Limb (tissue), 2 donors: ENCODE measurements around the gene HOXD4.

Source experiments
- DNase-seq, 2 donors: peaks; one replicate each; pipeline ENCODE4 v3.0.0-alpha.2; 2016; ENCODE audit errors: extremely low spot score in 2 of 2

Gene HOXD4

DNA sequence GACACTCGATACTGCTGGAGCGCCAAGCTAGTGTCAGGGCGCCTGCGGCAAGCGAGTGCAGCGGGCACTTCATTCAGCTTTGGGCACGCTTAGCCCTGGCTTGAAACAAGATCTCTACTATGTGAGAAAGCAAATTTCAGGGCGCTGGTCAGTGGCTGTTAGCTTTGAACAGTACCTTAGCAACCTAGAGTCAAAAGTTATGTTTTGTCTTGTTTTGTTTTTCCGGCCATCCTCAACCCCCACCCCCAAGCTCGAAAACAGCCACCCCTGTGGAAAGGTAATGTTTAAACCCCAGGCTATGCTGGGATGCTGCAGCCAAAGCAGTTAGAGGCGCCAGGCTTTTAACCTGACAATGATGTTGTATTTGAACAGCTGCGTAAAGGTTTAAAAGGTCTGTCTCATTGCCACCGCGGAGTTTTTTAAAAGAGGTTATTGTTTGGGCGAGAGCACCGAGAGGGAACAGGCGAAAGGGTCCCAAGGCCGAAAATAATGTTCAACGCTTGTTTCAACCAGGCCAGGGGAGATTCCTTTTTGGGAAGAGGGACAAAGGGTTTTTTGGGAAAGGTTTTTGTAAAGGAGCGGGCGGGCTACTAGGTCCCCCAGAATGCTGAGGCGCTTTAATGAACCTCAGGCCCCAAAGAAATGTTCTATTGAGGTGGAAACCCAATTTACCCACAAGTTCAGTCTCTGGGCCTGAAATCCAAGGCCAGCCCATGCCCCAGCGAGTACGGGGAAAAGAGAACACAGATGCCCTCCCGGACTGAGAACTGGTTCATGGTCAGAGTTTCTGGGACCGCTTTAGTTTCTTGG lies 37.0 kb upstream of the HOXD4 start:
- no peak for DNase-seq

DNA sequence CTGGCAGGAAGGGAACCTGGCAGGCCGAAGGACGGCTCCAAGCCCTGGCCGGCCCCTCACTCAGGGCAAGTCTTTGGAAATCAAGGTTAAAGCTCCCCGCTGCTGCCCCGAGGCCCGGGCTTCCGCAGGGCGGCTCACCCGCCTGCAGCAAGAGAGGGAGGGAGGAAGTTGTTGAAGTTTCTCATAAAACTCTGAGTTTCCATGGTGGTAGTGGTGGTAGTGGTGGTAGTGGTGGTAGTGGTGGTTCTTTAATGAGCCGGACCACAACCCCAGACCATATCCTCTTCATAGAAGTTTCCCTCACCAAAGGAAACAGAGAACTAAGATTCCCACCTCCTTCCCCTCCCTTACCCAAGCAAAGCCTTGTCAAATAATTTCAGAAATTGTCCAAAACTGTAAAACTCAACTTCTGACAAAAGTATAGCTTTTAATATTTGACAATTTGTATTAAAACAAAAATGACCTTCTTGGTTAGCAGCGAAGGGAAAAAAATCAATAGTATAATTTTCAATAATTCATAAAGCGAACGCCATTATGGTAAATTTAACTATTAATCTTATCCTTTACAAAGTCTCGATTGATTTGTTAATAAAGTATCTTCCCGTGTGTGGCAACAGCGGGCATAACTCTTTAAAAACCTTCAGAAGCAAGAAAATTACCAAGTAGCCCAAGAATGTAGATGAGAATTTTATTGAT lies 36.3 kb upstream of the HOXD4 start:
- DNase-seq: no peak

DNA sequence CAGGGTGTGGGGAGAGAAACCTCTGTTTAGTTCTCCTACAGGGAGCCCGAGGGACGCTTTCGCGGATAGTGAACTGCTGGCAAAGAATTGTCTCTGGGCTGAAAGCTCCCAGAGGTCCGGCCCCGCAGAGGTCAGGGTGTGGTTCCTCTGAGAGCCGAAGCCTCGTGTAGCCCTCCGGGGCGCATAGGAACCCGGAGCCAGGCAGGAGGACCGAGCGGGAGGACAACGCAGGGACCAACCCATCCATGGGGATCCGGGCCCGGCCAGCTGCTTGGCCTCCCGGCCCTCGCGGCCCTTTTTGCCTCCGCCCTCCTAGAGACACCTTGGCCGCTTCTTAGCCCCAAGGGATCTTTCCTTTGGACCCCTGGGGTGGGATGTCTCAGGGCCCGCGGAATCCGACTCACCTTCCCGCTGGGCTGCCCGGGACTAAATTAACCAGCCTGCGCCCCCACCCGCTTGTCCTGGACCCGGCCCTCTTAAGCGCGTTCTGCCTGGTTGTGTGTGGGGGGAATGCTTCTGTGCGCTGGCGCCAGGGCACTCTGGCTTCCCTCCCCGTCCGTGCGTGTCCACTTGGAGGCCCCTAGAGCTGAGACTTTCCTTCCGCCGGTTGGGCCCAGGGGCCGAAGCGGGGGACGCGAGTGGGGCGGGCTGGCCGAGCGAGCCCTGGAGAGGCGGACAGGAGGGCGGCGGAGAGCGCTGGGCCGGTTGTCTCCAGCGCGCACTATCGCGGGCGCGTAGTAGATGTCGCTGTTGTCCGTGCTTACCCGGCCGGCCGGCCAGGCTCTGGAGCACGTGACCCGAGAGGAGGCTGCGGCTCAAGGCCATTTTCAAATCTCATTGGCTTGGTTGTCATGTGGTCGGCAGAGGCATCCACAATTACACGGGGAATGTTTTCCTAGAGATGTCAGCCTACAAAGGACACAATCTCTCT lies 35.2 kb upstream of the HOXD4 start, which contains the start of gene HOXD10:
TSS of gene HOXD10 (plus strand) at position 896 of the 931 bp plus-strand sequence. CDS start 56 bp downstream, outside the sequence.
- DNase-seq: no peak

DNA sequence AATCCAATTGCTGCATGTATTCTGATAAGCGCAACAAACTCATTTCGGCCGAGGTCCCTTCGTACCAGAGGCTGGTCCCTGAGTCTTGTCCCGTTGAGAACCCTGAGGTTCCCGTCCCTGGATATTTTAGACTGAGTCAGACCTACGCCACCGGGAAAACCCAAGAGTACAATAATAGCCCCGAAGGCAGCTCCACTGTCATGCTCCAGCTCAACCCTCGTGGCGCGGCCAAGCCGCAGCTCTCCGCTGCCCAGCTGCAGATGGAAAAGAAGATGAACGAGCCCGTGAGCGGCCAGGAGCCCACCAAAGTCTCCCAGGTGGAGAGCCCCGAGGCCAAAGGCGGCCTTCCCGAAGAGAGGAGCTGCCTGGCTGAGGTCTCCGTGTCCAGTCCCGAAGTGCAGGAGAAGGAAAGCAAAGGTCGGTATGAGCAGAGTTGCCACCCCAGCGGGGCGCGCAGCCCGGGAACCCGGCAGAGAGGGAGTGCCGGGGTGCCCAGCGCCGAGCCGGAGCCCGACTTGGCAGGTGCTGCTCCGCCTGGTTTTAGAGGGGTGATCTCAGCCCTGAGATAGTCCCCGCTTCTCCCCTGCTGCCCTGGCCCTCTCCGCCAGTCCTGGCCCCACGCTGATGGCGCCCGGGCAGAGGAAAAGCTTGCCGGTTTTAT lies 34.1 kb upstream of the HOXD4 start:
- DNase-seq: peak in 1 of 2 donors; percentile 43

DNA sequence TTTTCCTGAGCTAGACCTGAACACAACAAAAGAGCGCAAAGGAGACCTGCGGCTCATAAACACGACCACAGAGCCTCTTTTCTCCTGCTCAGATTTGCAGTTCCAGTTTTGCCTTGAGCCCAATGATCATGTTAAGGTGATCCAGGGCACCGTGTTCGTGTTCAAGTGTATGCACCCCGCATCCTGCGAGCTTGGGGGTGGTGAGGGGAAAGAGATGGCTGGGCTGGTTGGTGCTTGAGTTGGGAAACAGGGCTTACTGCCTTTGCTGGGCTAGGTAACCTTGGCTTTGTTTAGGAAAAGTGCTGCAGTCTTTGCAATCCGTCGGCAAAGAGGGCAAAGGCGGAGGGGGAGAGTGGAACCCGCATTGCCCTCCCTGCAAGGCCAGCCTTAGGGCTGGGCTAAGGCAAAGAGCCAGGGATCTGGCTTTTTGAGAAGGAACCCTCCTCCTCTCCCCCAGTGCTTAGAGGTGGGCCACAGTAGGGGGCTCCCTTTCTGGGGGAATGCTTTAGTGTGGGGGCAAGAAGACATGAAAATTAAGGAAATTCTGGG lies 33.5 kb upstream of the HOXD4 start:
- DNase-seq: no peak

DNA sequence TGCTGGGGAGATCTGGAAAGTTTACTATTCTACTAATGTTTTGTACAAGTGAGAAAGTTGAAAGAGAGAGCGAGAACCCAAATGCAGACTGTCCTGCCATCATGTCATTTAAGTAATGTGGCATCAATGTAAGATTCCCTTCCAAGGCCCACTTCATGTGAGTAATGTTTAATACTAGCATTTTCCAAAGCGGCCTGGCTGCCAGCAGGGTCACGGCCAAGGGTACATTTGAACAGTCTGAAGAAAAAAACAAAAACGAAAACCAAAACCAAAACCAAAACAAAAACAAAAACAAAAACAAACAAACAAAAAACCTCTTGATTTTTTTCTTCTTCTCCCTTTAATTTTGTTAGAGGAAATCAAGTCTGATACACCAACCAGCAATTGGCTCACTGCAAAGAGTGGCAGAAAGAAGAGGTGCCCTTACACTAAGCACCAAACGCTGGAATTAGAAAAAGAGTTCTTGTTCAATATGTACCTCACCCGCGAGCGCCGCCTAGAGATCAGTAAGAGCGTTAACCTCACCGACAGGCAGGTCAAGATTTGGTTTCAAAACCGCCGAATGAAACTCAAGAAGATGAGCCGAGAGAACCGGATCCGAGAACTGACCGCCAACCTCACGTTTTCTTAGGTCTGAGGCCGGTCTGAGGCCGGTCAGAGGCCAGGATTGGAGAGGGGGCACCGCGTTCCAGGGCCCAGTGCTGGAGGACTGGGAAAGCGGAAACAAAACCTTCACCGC lies 32.6 kb upstream of the HOXD4 start:
- DNase-seq: peak in 1 of 2 donors; percentile 69

DNA sequence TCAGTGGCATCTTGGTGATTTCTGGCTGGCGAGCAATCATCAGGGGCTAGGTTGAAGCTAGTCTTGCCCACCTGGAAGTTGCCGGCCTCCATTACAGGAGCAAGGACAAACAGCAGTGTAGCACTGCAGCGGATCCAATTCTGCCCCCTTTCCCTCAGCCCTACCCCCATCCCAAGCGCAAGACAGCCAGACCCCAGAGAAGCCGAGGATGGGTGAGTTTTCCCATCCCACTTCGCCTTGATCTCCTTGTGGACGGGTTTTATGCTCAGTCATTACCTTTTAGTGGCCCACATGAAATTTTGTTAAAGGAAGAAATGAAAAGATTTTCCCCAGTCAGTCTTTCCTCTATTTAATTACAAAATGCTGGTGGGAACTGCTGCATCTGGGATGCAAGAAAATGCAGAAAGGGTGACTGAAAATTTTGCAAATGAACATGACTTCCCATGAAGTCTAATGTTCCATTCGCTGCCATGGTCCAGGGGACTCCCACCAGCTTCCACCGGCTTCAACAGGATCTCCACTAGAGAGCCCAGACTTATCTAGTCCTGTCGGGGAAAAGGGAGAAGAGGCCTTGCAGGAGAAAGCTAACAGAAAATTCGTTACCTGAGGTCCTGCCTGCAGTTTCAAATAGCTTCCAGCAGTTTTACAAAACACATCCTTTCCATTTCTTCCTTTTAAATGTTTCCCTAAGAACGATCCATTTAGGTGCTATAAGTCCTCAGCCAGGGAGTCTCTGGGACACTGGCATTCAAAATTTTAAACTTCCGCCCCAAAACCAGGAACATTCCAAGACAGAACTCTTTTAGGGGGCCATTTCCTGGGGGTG lies 30.8 kb upstream of the HOXD4 start:
- DNase-seq: peak in 1 of 2 donors; percentile 47

DNA sequence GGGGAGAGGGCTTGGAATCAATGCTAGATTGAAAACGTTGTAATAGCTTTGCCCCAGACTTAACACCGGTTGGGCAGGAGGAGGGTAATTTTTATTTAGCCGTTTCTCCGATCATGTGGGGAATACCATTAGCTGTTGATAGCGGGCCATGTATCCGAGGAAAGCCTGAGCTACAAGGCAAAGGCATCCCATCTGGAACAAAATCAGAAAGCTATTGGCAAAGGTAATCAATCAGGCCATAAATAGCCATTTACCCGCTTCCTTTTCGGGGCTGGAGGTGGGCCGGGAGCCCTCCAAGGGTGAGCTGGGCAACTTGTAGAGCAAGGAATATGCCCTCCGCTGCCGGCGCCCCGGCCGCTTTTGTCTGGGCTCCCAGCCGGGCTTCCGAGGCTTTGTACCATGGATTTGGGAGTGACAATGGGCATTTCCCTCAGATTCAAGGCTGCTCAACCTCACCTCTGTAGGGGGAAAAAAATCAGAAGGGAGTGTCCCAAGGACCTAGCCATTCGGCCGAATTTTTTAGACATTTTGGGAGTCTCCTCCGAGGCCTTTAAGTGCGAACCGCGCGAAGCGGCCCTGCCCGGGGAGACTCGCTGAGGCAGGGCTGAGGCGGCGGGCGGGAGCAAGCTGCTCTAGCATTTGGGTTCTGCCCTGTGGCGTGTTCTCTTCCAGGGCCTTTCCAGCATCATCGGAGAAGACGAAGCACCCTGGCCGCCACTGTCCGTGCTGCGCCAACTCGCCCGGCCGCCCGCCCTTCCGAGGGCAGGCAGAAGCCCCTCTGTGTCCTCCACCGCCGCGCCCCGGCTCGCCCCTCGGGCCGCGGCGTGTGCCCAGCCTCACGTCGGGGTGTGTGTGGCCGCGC lies 29.9 kb upstream of the HOXD4 start:
- DNase-seq: peak in 1 of 2 donors; percentile 64

DNA sequence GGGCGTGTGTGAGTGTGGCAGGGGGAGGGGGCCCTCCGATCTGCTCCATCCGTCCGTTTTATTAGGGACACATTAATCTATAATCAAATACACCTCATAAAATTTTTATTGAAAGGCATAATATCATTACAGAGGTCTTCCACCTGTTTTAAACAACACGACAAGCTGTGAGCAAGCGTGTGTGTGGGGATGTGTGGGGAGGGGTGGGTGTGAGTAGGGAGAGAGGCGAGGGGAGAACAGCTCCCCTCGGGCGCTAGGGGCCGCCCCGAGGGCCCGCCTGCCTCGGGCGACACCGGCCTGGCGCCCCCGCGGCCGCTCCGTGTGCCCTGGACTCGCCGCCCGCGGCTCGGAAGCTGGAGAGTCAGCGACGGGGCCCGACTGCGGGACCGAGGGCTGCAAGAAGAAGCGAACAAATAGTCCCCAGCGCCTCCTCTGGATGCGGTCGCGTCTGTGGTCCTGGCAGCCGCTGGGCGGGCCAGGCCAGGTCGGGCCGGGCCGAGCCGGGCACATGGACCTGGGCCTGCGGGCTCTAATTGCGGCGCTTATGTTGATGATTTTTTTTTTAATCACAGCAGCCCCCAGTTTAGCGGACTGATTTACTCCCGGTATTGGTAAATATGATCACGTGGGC lies 29.2 kb upstream of the HOXD4 start:
- no peak for DNase-seq

DNA sequence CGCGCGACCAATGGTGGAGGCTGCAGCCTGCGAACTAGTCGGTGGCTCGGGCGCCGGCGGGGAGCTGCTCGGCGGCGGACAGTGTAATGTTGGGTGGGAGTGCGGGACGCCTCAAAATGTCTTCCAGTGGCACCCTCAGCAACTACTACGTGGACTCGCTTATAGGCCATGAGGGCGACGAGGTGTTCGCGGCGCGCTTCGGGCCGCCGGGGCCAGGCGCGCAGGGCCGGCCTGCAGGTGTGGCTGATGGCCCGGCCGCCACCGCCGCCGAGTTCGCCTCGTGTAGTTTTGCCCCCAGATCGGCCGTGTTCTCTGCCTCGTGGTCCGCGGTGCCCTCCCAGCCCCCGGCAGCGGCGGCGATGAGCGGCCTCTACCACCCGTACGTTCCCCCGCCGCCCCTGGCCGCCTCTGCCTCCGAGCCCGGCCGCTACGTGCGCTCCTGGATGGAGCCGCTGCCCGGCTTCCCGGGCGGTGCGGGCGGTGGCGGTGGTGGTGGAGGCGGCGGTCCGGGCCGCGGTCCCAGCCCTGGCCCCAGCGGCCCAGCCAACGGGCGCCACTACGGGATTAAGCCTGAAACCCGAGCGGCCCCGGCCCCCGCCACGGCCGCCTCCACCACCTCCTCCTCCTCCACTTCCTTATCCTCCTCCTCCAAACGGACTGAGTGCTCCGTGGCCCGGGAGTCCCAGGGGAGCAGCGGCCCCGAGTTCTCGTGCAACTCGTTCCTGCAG lies 28.5 kb upstream of the HOXD4 start, which contains the start of gene HOXD9:
TSS of gene HOXD9 (plus strand) at position 37 of the 728 bp plus-strand sequence. CDS start at position 87, 50 bp downstream.
- DNase-seq: peak in 1 of 2 donors; percentile 82

DNA sequence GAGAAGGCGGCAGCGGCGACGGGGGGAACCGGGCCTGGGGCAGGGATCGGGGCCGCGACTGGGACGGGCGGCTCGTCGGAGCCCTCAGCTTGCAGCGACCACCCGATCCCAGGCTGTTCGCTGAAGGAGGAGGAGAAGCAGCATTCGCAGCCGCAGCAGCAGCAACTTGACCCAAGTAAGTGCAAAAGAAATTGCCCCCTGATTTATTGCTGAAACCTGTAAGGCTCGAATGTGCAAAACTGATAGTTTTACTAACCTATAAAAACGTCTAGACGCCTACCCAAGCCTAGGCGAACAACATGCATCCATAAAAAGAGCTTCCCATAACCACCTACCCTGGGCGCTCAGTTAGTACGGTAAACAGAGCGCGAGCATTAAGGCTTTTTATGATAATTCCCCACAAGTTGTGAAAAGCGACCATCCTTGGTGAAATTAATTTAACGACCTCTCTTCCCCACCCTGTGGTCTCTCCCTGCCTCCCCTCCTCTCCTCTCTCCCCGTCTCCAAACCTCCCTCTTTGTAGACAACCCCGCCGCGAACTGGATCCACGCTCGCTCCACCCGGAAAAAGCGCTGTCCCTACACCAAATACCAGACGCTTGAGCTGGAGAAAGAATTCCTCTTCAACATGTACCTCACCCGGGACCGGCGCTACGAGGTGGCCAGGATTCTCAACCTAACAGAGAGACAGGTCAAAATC lies 27.8 kb upstream of the HOXD4 start:
- peak in 1 of 2 donors; percentile 59 for DNase-seq

DNA sequence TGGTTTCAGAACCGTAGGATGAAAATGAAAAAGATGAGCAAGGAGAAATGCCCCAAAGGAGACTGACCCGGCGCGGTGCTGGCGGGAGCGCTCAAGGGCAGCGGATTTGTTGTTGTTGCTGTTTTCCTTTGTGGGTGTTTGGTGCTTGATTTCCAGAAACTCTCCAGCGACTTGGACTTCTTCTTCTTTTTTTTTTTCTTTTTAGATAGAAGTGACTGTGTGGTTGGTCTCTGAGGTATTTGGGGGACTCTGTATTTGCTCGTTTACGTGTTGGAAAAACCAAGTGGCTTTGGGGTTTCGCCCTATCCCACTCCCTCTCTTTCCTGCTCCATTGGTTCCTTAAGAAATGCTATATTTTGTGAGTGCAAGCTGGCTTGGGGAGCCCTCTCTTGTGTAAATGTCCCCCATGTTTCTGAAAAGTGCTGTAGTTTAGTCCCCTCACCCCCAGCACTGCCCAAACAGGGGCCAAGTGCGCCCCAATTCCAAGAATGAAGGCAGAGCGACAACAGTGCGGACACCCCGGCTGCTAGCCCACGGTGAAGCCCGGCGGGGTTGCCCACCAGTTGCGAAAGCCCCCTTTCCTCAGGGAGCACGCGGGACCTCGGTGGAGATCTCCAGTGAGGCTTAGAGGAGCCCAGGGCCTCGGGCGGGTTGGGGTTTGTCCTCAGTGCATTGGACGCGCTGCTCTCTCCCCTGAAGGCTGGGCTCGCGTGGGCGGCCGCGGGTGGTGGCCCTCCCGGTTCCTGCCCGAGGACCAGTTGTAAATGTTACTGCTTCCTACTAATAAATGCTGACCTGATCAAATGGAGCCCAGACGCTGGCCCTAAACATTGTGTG lies 27.0 kb upstream of the HOXD4 start:
- peak in 1 of 2 donors; percentile 44 for DNase-seq

DNA sequence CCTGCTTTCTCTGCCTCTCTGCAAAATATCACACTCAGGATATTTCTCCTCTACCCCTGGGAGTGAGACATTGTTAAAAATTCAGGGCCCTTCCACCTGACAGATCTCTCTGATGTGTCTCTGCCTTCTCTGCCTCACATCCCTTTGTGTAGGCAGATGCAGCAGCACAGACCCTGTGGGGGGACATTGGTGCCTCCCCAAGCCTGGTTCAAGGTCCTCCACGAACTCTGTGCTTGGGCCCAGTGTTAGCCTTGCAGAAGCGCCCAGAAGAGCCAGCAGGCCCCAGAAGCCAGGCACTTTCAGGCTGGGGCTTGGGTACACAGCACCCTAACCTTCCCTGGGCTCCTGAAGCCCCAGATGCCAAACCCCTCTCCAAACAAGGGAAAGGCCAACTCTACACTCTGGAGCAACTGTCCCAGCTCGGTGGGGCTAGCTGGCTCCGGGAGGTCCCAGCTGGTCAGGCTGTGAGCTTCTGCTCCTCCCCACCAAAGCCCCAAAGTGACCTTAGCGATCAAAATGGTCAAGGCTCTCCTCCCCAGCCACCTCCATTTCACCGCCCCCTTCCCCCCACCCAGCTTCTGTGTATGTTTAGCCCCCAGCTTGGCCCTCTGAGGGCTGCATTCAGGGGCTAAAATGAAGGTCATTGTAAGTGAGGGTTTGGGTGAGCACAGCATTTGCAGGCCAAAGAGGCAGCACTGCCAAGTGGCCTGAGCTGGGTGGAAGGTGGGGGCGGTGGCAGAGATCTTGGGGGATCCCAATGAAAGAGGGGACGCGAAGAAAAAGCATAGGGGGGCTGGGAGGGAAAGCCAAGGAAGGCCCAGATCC lies 26.2 kb upstream of the HOXD4 start:
- peak in 1 of 2 donors; percentile 46 for DNase-seq

DNA sequence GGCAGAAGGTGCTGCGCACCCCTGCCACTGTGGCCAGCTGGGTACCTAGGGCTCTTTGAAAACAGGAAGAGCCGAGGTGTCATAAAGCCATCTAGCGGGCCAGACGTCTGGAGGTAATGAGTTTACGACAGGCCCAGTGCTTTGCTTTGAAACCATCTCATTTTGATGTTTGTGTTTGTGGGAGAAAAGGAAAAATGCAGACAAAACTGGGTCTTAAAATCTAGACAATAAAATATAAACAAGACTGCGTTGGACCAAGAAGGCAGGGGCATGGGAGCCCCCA lies 25.6 kb upstream of the HOXD4 start:
- DNase-seq: no peak
